ENCODE measurements around the gene SDC1. TPM values are rescaled to one million over a fixed set of nuclear protein-coding genes. Genes with fewer than 3 reads are reported as not detected.
"Not testable (repeated sequence)": the region's sequence is repeated elsewhere in the genome, so short reads cannot be mapped to it uniquely, and the experiment has no call there.

Gene SDC1
- polyA plus RNA-seq (2011; rRNA removed) (32.0 and 42.0 TPM in 2 replicates), polyA minus RNA-seq (2011; rRNA and poly(A)+ RNA removed) (12.0 and 23.1 TPM in 2 replicates)

- no peak for TF ChIP-seq CTCF (IDR thresholded peaks at IDR 0.05; ENCODE audit: insufficient read depth, low read depth, low read length)
- no peaks in the 10 kb centered on the region for H3K27me3 ChIP-seq (ENCODE audit: control insufficient read depth, insufficient read depth, low read length)
- no peaks in the 10 kb centered on the region for H3K36me3 ChIP-seq (ENCODE audit: control insufficient read depth, insufficient read depth, low read length)
- ChIA-PET CTCF (interaction anchor here (0.6 to 7.0 kb wide), 20 partner anchors 10 to 209 kb away, joined by 3 to 83 read pairs (median 4); no protein-coding TSS in a partner anchor), POLR2A (no interaction called here)
- H3K4me3 ChIP-seq (ENCODE audit: low read depth, low read length), result peak within 1 kb of the TSS; percentile 60
- no peak for DNase-seq (ENCODE audit: low read depth)
These were observed at the start of gene SDC1 for GRCh38 chr2:20224716-20225293. TSS of gene SDC1 (minus strand) at chr2:20225130. CDS start at chr2:20224867, 263 bp downstream.

DNA sequence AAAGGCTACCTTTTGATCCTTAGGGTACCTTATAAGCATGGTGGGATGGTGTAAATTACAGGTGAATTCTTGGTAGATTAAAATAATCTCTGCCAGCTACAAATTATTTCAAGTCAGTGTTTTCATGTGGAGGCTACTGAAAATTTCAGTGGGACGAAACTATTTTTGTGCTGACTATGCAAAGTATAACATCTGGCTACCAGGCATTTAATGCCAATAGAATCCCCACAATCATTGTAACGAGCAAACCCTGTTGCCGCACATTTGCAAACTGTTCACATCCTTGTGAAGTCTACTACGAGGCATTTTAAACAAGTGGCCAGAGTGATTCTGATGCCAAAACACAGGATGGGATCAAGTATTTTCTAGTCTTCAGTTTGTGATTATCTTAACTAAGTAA, 48.1 kb upstream of the SDC1 start:
- no peak for DNase-seq (ENCODE audit: low read depth)
- Histone ChIP-seq H3K4me3 (ENCODE audit: low read depth, low read length) (no peak overlapping the region), H3K36me3 (ENCODE audit: control insufficient read depth, insufficient read depth, low read length) (no peaks in the 10 kb centered on the region; the same call in 1 of the 2 replicates), H3K27me3 (ENCODE audit: control insufficient read depth, insufficient read depth, low read length) (no peaks in the 10 kb centered on the region)
- CTCF ChIA-PET, result interaction anchor here (1.3 kb wide), 1 partner anchor 47 kb away, joined by 3 read pairs; no protein-coding TSS in a partner anchor
- no peak for TF ChIP-seq CTCF (IDR thresholded peaks at IDR 0.05; ENCODE audit: insufficient read depth, low read depth, low read length)
- POLR2A ChIA-PET, result no interaction called here

- POLR2A ChIA-PET; DNase-seq (ENCODE audit: low read depth); H3K4me3 ChIP-seq (ENCODE audit: low read depth, low read length); H3K36me3 ChIP-seq (ENCODE audit: control insufficient read depth, insufficient read depth, low read length); H3K27me3 ChIP-seq (ENCODE audit: control insufficient read depth, insufficient read depth, low read length): not testable (repeated sequence)
- CTCF ChIA-PET, result interaction anchor here (1.0 to 1.9 kb wide), 2 partner anchors 9 to 22 kb away, joined by 3 to 6 read pairs; no protein-coding TSS in a partner anchor
These were observed 43.4 kb upstream of the SDC1 start for GRCh38 chr2:20268317-20268716.

DNA sequence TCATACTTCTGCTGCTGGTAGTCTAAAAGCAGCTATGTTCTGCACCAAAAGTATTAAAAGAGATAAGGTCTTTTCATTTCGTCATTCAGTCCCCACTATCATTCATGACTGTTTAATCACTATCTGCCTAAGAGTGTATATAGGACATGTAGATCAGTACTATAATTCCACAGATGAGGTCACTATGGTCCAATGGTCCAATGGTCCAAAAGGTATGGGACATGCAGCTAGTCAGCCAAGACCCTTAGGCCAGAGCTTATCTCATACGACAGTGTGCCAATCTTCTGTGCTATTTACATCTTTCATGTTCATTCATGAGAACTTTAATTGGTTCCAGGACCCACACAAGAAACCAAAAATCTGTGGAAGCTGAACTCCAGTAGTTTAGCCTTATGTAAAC, 42.6 kb upstream of the SDC1 start:
- ChIA-PET CTCF (interaction anchor here (1.0 to 1.9 kb wide), 2 partner anchors 10 to 16 kb away, joined by 3 to 6 read pairs; no protein-coding TSS in a partner anchor), POLR2A (no interaction called here)
- Histone ChIP-seq H3K4me3 (ENCODE audit: low read depth, low read length) (no peak overlapping the region), H3K36me3 (ENCODE audit: control insufficient read depth, insufficient read depth, low read length) (no peaks in the 10 kb centered on the region; the same call in 1 of the 2 replicates), H3K27me3 (ENCODE audit: control insufficient read depth, insufficient read depth, low read length) (no peaks in the 10 kb centered on the region)
- TF ChIP-seq CTCF (IDR thresholded peaks at IDR 0.05; ENCODE audit: insufficient read depth, low read depth, low read length), result no peak
- no peak for DNase-seq (ENCODE audit: low read depth)

- no peaks in the 10 kb centered on the region; the same call in 1 of the 2 replicates for H3K36me3 ChIP-seq (ENCODE audit: control insufficient read depth, insufficient read depth, low read length)
These were observed 39.7 kb upstream of the SDC1 start for GRCh38 chr2:20264629-20265028.

More at GRCh38 chr2:20264629-20265028, 39.7 kb upstream of the SDC1 start:
- H3K4me3 ChIP-seq (ENCODE audit: low read depth, low read length), result no peak overlapping the region
- TF ChIP-seq CTCF (IDR thresholded peaks at IDR 0.05; ENCODE audit: insufficient read depth, low read depth, low read length), result no peak
- no peak for DNase-seq (ENCODE audit: low read depth)
- ChIA-PET POLR2A (interaction anchor here (0.7 kb wide), 1 partner anchor 24 kb away, joined by 3 read pairs; no protein-coding TSS in a partner anchor), CTCF (interaction anchor here (1.3 to 1.4 kb wide), 2 partner anchors 26 to 62 kb away, joined by 3 to 4 read pairs; no protein-coding TSS in a partner anchor)
- H3K27me3 ChIP-seq (ENCODE audit: control insufficient read depth, insufficient read depth, low read length), result no peaks in the 10 kb centered on the region
